ENCODE measurements around the gene SLC29A1.

SLC29A1 gene

DNA sequence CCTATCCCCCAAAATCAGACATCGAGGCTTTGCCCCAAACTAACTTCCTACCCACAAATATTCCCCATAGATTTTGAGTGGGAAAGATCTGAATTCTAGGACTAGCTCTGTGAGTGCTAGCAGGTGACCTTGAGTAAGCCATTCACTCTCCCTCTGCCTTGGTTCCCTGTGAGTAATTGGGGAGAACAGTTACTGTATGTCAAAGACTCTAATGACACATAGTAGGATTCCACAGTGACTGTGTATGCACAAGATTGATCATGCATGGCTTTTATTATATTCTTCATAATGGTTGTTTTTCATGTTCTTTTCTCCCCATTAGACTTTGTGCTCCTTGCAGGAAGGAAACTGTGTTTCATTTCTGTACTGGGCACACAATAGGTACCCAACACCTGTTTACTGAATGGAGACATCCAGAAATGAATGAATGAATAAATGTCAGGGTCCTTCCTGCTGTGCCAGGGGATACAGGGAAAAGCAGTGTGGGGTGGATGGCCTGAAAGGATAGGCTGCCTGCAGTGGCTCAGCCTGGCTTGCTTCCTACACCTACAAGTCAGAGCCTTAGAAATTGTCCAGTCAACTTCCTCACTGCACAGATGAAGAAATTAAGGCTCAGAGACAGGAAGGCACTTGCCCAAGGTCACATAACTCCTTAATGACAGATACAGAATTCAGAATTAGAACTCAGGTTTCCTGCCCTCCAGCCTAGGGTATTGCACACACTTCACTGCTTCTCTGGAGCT, 46.0 kb downstream of the SLC29A1 start:
- no peak overlapping the region for H3K9ac ChIP-seq (ENCODE audit: low read length)
- H4K20me1 ChIP-seq (ENCODE audit: insufficient read depth, low read length), result no peaks in the 10 kb centered on the region
- H3K4me2 ChIP-seq (ENCODE audit: low read length), result peak overlapping the region; percentile 70
- H3K27me3 ChIP-seq (ENCODE audit: low read depth, low read length), result peaks cover 7% of the 10 kb centered on the region
- TF ChIP-seq, protein P1, sequence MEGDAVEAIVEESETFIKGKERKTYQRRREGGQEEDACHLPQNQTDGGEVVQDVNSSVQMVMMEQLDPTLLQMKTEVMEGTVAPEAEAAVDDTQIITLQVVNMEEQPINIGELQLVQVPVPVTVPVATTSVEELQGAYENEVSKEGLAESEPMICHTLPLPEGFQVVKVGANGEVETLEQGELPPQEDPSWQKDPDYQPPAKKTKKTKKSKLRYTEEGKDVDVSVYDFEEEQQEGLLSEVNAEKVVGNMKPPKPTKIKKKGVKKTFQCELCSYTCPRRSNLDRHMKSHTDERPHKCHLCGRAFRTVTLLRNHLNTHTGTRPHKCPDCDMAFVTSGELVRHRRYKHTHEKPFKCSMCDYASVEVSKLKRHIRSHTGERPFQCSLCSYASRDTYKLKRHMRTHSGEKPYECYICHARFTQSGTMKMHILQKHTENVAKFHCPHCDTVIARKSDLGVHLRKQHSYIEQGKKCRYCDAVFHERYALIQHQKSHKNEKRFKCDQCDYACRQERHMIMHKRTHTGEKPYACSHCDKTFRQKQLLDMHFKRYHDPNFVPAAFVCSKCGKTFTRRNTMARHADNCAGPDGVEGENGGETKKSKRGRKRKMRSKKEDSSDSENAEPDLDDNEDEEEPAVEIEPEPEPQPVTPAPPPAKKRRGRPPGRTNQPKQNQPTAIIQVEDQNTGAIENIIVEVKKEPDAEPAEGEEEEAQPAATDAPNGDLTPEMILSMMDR (IDR thresholded peaks at IDR 0.05; ENCODE audit: low read depth, low read length), result no peak
- H3K79me2 ChIP-seq (ENCODE audit: low read length), result peaks cover 10% of the 10 kb centered on the region
- H3K27ac ChIP-seq (ENCODE audit: low read length), result no peak overlapping the region
- H3K36me3 ChIP-seq (replicated peaks; ENCODE audit: low read depth, low read length), result peaks cover 8% of the 10 kb centered on the region
- H3K4me3 ChIP-seq (ENCODE audit: low read length), result peak overlapping the region; percentile 57
- H2AFZ ChIP-seq (ENCODE audit: low read depth, low read length), result no peak overlapping the region
- peaks cover 50% of the 10 kb centered on the region for H3K4me1 ChIP-seq (ENCODE audit: low read length)
- H3K9me3 ChIP-seq (ENCODE audit: insufficient read depth, low read length), result no peaks in the 10 kb centered on the region

DNA sequence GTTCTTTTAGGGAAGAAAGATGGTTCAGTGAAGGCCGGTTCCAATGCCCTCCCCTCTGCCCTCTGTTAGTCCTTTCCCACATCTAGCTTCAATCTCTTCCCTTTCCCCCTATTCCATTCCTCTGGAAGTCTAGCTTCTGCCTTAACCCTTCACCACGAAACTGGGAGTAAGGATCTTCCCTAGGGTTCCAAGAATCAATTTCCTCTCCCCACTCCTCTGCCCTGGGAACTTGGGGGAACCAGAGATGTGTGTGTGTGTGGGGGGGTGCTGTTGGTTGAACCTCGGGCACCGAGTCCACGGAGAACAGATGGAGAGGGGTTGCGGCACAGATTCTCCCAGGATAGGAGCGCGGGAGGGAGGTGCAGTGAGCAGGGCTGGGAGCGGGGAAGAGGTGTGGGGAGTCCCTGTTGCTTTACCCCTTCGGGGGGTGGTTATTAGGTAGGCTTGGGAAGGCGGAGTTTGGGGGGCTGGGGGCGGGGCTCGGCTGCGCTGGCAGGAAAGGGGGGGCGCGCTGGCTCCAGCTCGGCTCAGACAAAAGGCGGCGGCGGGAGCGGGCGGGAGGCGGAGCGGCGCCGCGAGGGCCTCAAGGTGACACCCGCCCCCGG, 46.6 kb downstream of the SLC29A1 start, which contains the start of gene TMEM151B:
TSS of gene TMEM151B (plus strand) at position 530 of the 605 bp plus-strand sequence. CDS start 293 bp downstream, outside the sequence.
- H3K4me2 ChIP-seq (ENCODE audit: low read length), result peak within 1 kb of the TSS; percentile 70
- no peaks in the 10 kb centered on the region for H4K20me1 ChIP-seq (ENCODE audit: insufficient read depth, low read length)
- TF ChIP-seq EZH2phosphoT487 (IDR thresholded peaks at IDR 0.05; ENCODE audit: low read depth), result no peak
- TF ChIP-seq, protein P1 (IDR thresholded peaks at IDR 0.05; ENCODE audit: low read depth, low read length), result no peak
- peaks cover 50% of the 10 kb centered on the region for H3K4me1 ChIP-seq (ENCODE audit: low read length)
- no peaks in the 10 kb centered on the region for H3K9me3 ChIP-seq (ENCODE audit: insufficient read depth, low read length)
- no peak within 1 kb of the TSS for H2AFZ ChIP-seq (ENCODE audit: low read depth, low read length)
- H3K9ac ChIP-seq (ENCODE audit: low read length), result 0 out of 2 replicates have a peak within 1 kb of the TSS, but pooled peaks have one; percentile 8
- no peak within 1 kb of the TSS for H3K27ac ChIP-seq (ENCODE audit: low read length)
- H3K79me2 ChIP-seq (ENCODE audit: low read length), result peaks cover 4% of the 10 kb centered on the region
- peaks cover 7% of the 10 kb centered on the region for H3K27me3 ChIP-seq (ENCODE audit: low read depth, low read length)
- H3K36me3 ChIP-seq (replicated peaks; ENCODE audit: low read depth, low read length), result peaks cover 1% of the 10 kb centered on the region
- peak within 1 kb of the TSS; percentile 72 for H3K4me3 ChIP-seq (ENCODE audit: low read length)

DNA sequence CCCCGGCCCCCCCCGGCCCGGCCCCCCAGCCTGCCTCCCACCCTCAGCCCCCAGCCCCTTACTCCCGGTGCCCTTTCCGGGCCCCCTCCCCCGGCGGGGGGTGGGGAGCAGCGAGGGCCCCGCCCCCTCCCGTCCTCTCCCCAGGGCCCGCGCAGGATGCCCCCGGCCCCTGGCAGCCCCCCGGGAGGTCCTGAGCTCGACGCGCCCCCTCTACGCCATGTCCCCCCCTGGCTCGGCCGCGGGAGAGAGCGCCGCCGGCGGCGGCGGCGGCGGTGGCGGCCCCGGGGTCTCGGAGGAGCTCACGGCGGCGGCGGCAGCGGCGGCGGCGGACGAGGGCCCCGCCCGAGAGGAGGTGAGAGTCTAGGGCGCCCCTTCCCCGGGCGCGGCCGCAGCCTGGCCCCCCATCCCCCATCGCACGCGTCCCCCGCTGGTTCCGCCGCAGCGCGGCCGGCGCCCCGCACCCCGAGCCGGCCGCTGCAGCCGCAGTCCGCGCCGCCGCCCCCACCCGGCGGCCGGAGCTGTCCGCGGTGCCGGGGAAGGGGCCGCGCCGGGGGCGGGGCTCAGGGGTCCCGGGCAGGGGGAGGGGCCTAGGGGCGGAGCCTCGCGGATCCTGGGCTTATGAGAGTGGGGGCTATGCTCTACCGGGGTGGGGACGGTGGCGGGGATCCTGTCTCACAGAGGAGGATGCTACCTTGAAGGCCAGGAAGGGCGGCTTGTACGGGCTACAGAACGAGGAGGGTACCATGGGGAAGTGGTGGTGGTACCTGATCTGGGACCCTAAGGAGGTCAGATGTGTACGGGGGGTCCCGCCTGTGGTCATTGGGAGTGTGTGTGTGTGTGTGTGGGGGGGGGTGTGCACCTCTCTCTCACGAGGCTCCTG, 47.4 kb downstream of the SLC29A1 start:
- Histone ChIP-seq H3K4me2 (ENCODE audit: low read length) (peak overlapping the region; percentile 62), H3K27me3 (ENCODE audit: low read depth, low read length) (peaks cover 7% of the 10 kb centered on the region)

More for the DNA sequence above, 47.4 kb downstream of the SLC29A1 start:
- TF ChIP-seq, protein P1 (IDR thresholded peaks at IDR 0.05; ENCODE audit: low read depth, low read length), result no peak
- no peak for TF ChIP-seq EZH2phosphoT487 (IDR thresholded peaks at IDR 0.05; ENCODE audit: low read depth)
- H3K9ac ChIP-seq (ENCODE audit: low read length), result no peak overlapping the region
- peak overlapping the region; percentile 72 for H3K4me3 ChIP-seq (ENCODE audit: low read length)
- H4K20me1 ChIP-seq (ENCODE audit: insufficient read depth, low read length), result no peaks in the 10 kb centered on the region
- no peak overlapping the region for H2AFZ ChIP-seq (ENCODE audit: low read depth, low read length)
- H3K36me3 ChIP-seq (replicated peaks; ENCODE audit: low read depth, low read length), result no peaks in the 10 kb centered on the region
- H3K4me1 ChIP-seq (ENCODE audit: low read length), result peaks cover 48% of the 10 kb centered on the region
- H3K9me3 ChIP-seq (ENCODE audit: insufficient read depth, low read length), result no peaks in the 10 kb centered on the region
- H3K27ac ChIP-seq (ENCODE audit: low read length), result no peak overlapping the region
- no peaks in the 10 kb centered on the region for H3K79me2 ChIP-seq (ENCODE audit: low read length)
